K562 (cell line): Measurements from ENCODE around the gene MANEAL. TPM values are rescaled to one million over a fixed set of nuclear protein-coding genes. Genes with fewer than 3 reads are reported as not detected.

Experiments used
- BRD9 ChIP-seq: fragments of 450-650 bp; IDR thresholded peaks from 2 replicates; pipeline ENCODE4 v1.6.1; 2018; ENCODE audit warnings: low read depth; ENCODE audit not compliant: partially characterized antibody
- ELK3 ChIP-seq: fragments of 450-650 bp; formaldehyde crosslinking; IDR thresholded peaks from 2 replicates; pipeline ENCODE4 v1.4.0; 2020; ENCODE audit warnings: mild to moderate bottlenecking
- FIP1L1 ChIP-seq: fragments of 200-400 bp; formaldehyde crosslinking; IDR thresholded peaks from 2 replicates; pipeline ENCODE4 v1.6.1; 2018; ENCODE audit warnings: mild to moderate bottlenecking, low read depth, low read length; ENCODE audit not compliant: poor library complexity, severe bottlenecking
- FOXJ2 ChIP-seq: fragments of 200-800 bp; sonication (Bioruptor generic); IDR thresholded peaks from 2 replicates; pipeline ENCODE4 v1.6.1; 2016; ENCODE audit warnings: missing genetic modification characterization, missing compliant biosample characterization
- GABPB2 ChIP-seq: fragments of 250-450 bp; sonication (Bioruptor Pico); conservative IDR thresholded peaks from 2 replicates; pipeline ENCODE4 v1.5.1; 2021; ENCODE audit warnings: mild to moderate bottlenecking
- GATAD2A ChIP-seq: fragments of 450-650 bp; IDR thresholded peaks from 2 replicates; pipeline ENCODE4 v1.6.1; 2017
- KDM1A ChIP-seq, 2 experiments: fragments of 450-650 bp; IDR thresholded peaks; 2 replicates each; pipeline ENCODE4 v1.6.1; 2016; ENCODE audit warnings: mild to moderate bottlenecking in 2 of 2
- MCM2 ChIP-seq: fragments of 450-650 bp; IDR thresholded peaks from 2 replicates; pipeline ENCODE4 v1.6.1; 2017; ENCODE audit warnings: low read depth, mild to moderate bottlenecking
- MYBL2 ChIP-seq, 2 experiments: fragments of 450-650 bp in 1 of 2; sonication (generic) in 1 of 2; formaldehyde crosslinking in 1 of 2; IDR thresholded peaks; 2 replicates each; pipeline versions ENCODE4 v1.6.1 to v1.8.1; 2017 to 2022; ENCODE audit warnings: borderline replicate concordance in 1 of 2, inconsistent platforms in 1 of 2, low read depth in 1 of 2, mild to moderate bottlenecking in 1 of 2, missing genetic modification reagents in 1 of 2, moderate library complexity in 1 of 2
- NCOA6 ChIP-seq: fragments of 450-650 bp; IDR thresholded peaks from 2 replicates; pipeline ENCODE4 v1.6.1; 2017; ENCODE audit warnings: mild to moderate bottlenecking
- NFE2 ChIP-seq: IDR thresholded peaks from 2 replicates; pipeline ENCODE4 v1.6.1; 2014; ENCODE audit warnings: antibody characterized with exemption, low read depth
- NR2C1 ChIP-seq, 2 experiments: fragments of 450-650 bp; IDR thresholded peaks; 2 replicates each; pipeline ENCODE4 v1.6.1; 2017; ENCODE audit warnings: mild to moderate bottlenecking in 2 of 2, antibody characterized with exemption in 1 of 2, inconsistent platforms in 1 of 2, missing compliant biosample characterization in 1 of 2, missing genetic modification characterization in 1 of 2
- PCBP2 ChIP-seq: fragments of 200-400 bp; formaldehyde crosslinking; IDR thresholded peaks from 2 replicates; pipeline ENCODE4 v1.6.1; 2018; ENCODE audit warnings: low read length, low read depth, mild to moderate bottlenecking, moderate library complexity; ENCODE audit not compliant: poor library complexity, severe bottlenecking
- RBM25 ChIP-seq: fragments of 200-400 bp; formaldehyde crosslinking; IDR thresholded peaks from 2 replicates; pipeline ENCODE4 v1.6.1; 2018; ENCODE audit warnings: low read length, low read depth, moderate library complexity; ENCODE audit not compliant: severe bottlenecking
- RFX1 ChIP-seq: fragments of 450-650 bp; IDR thresholded peaks from 2 replicates; pipeline ENCODE4 v1.6.1; 2016; ENCODE audit warnings: mild to moderate bottlenecking, moderate library complexity
- SIRT6 ChIP-seq: IDR thresholded peaks from one replicate; pipeline ENCODE4 v1.6.1; 2012; ENCODE audit warnings: low read depth, mild to moderate bottlenecking, control low read depth, inconsistent platforms, low read length, moderate library complexity
- TEAD2 ChIP-seq: fragments of 450-650 bp; IDR thresholded peaks from 2 replicates; pipeline ENCODE4 v1.6.1; 2016; ENCODE audit warnings: missing genetic modification characterization, control low read depth, missing compliant biosample characterization
- XRCC5 ChIP-seq: fragments of 200-400 bp; formaldehyde crosslinking; IDR thresholded peaks from 2 replicates; pipeline ENCODE4 v1.6.1; 2017; ENCODE audit warnings: low read depth, mild to moderate bottlenecking, low read length
- ZFP36 ChIP-seq: fragments of 150-350 bp; IDR thresholded peaks from 2 replicates; pipeline ENCODE4 v1.6.1; 2018; ENCODE audit warnings: low read length, low read depth; ENCODE audit not compliant: partially characterized antibody
- ZNF224 ChIP-seq: sonication (generic); formaldehyde crosslinking; IDR thresholded peaks from 2 replicates; pipeline ENCODE4 v1.8.0; 2022; ENCODE audit warnings: mild to moderate bottlenecking, missing genetic modification reagents
- ZNF77 ChIP-seq: fragments of 250-450 bp; sonication (Bioruptor Pico); IDR thresholded peaks from 2 replicates; pipeline ENCODE4 v1.5.0; 2020
- polyA plus RNA-seq, 8 experiments: library from polyadenylated mRNA; depleted of rRNA in 4 of 8; stranded (reverse) in 5 of 8; unstranded in 3 of 8; fragments of >200 nt; fragmentation: Nextera tagmentation in 2 of 8; fragmentation: Illumina TruSeq in 1 of 8; extraction: Ambion mirVana in 2 of 8; extraction: Trizol in 1 of 8; gene quantifications; 2 replicates each; pipeline versions ENCODE4 v1.2.1 to v1.2.3, GENCODE V29; 2011 to 2014; ENCODE audit warnings: inconsistent platforms in 1 of 8, missing spikeins in 1 of 8
- total RNA-seq, 7 experiments: library from RNA; depleted of rRNA in 6 of 7; stranded (reverse); fragments of >200 nt in 6 of 7; fragmentation: Illumina TruSeq in 2 of 7; extraction: Trizol in 2 of 7; gene quantifications; 2 replicates each; pipeline versions ENCODE4 v1.2.1 to v1.2.3, GENCODE V29; 2011 to 2021; ENCODE audit warnings: low replicate concordance in 1 of 7

Gene MANEAL
- total and polyA plus RNA-seq, 9 of the 15 experiments (the other 6 are each of a cell fraction or from before 2014, with no cell fraction given) = 0.37 to 3.2 (median 1.2) TPM

- TF ChIP-seq PCBP2 = no peak
- no peak for TF ChIP-seq ZNF224
- TF ChIP-seq MCM2 = no peak
- TF ChIP-seq ZNF77 (CRISPR knock-in tag) = no peak
- peak; percentile 41; the same call in 1 of the 2 replicates for TF ChIP-seq NFE2
- TF ChIP-seq NCOA6 = no peak
- no peak for TF ChIP-seq BRD9
- no peak for TF ChIP-seq FOXJ2 (tag)
- no peak for TF ChIP-seq NR2C1 (IDR thresholded peaks at IDR 0.05)
- no peak for TF ChIP-seq NR2C1 (tag; IDR thresholded peaks at IDR 0.05)
- TF ChIP-seq TEAD2 (tag) = no peak
- TF ChIP-seq RFX1 = no peak
- TF ChIP-seq XRCC5 = no peak
- no peak for TF ChIP-seq ELK3 (CRISPR knock-in tag)
- no peak for TF ChIP-seq GATAD2A
- TF ChIP-seq GABPB2 (CRISPR knock-in tag) = no peak
- peak; percentile 75 for TF ChIP-seq ZFP36
- no peak for TF ChIP-seq MYBL2 (IDR thresholded peaks at IDR 0.05; ENCODE audit: low read depth)
- TF ChIP-seq MYBL2 (CRISPR knock-in tag; IDR thresholded peaks at IDR 0.05; ENCODE audit: borderline replicate concordance) = no peak
- TF ChIP-seq RBM25 = peak; percentile 11
- TF ChIP-seq SIRT6 = no peak
- TF ChIP-seq KDM1A (IDR thresholded peaks at IDR 0.05) = 0 out of 4 replicates have a peak, but pooled peaks of 1 of the 2 experiments have one; percentile 11
- no peak for TF ChIP-seq FIP1L1
Measured at GRCh38 chr1:37755290-37755689, 38.4 kb upstream of the MANEAL start (continued).
